WERI-Rb-1 (cell line): Measurements from ENCODE around the gene FFAR4.

Source experiments
- DNase-seq: peaks from one replicate; pipeline ENCODE4 v3.0.0-alpha.2; 2020
- H3K27ac ChIP-seq: fragments of 250-450 bp; sonication (Bioruptor Pico); 2 replicates; pipeline ENCODE4 v1.5.1; 2020; ENCODE audit warnings: mild to moderate bottlenecking, moderate library complexity
- H3K27me3 ChIP-seq: fragments of 250-450 bp; sonication (Bioruptor Pico); 2 replicates; pipeline ENCODE4 v1.5.1; 2021; ENCODE audit warnings: mild to moderate bottlenecking, low read depth, moderate library complexity; ENCODE audit not compliant: insufficient read depth, severe bottlenecking
- H3K36me3 ChIP-seq: fragments of 250-450 bp; sonication (Bioruptor Pico); 2 replicates; pipeline ENCODE4 v1.5.1; 2020; ENCODE audit warnings: mild to moderate bottlenecking, moderate library complexity
- H3K4me3 ChIP-seq: 2 replicates; pipeline ENCODE4 v1.5.1; 2011; ENCODE audit warnings: low read depth, mild to moderate bottlenecking, control low read depth, low read length
- H3K9me3 ChIP-seq: fragments of 250-450 bp; sonication (Bioruptor Pico); 2 replicates; pipeline ENCODE4 v1.5.1; 2021; ENCODE audit warnings: mild to moderate bottlenecking, moderate library complexity; ENCODE audit not compliant: severe bottlenecking
- CTCF ChIP-seq: IDR thresholded peaks from 2 replicates; pipeline ENCODE4 v1.5.1; 2011; ENCODE audit warnings: low read depth, mild to moderate bottlenecking, control low read depth, inconsistent platforms, low read length

The FFAR4 gene

DNA sequence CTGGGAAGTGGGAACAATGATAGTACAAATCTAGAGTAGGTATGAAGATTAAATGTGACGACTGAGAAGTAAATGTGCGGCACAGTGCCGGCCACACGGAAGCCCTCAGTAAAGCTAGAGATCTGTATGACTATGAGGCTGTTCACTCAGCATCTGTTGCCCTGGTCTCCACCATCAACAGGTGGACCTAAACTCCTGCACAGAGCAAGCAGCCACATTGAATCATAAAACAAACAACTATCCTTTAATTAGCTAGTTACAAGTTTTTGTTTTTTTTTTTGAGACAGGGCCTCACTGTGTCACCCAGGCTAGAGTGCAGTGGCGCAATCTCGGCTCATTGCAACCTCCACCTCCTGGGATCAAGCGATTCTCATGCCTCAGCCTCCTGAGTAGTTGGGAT is 18.0 kb downstream of the FFAR4 start:
- H3K4me3 ChIP-seq = no peak overlapping the region
- peaks cover 12% of the 10 kb centered on the region for H3K9me3 ChIP-seq
- no peak overlapping the region for H3K27ac ChIP-seq
- DNase-seq = no peak
- no peak for TF ChIP-seq CTCF
- H3K27me3 ChIP-seq = no peaks in the 10 kb centered on the region
- H3K36me3 ChIP-seq = no peaks in the 10 kb centered on the region; the same call in 1 of the 2 replicates

GRCh38 chr10:93589648-93590562 is 23.4 kb downstream of the FFAR4 start:
- Histone ChIP-seq H3K27ac (no peak overlapping the region), H3K4me3 (no peak overlapping the region)

DNA sequence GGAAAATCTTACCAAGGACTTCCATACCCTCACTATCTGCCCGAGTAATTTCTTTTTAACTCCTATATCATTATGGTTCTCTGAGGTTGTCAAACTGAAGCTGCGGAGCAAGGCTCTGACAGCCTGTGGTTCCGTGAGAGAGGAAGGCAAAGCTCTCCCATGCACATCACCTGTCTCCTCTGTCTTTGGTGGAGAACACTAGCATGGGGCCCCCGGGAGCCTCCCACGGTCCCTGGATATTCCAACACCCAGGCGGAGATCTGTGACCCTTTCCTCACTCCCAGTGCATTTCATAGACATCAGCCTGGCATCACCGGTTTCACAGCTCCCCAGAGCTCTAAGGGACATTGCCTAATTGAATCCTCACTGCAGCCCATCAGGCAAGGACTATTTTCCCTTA is 24.2 kb downstream of the FFAR4 start:
- no peaks in the 10 kb centered on the region for H3K9me3 ChIP-seq
- TF ChIP-seq CTCF = no peak
- H3K27me3 ChIP-seq = no peaks in the 10 kb centered on the region
- H3K36me3 ChIP-seq = no peaks in the 10 kb centered on the region
- no peak overlapping the region for H3K4me3 ChIP-seq
- DNase-seq = no peak
- H3K27ac ChIP-seq = no peak overlapping the region

More at GRCh38 chr10:93589648-93590562, 23.4 kb downstream of the FFAR4 start:
- Histone ChIP-seq H3K36me3 (no peaks in the 10 kb centered on the region), H3K27me3 (no peaks in the 10 kb centered on the region), H3K9me3 (no peaks in the 10 kb centered on the region)
- no peak for DNase-seq
- TF ChIP-seq CTCF = no peak

- no peaks in the 10 kb centered on the region for H3K9me3 ChIP-seq
- H3K4me3 ChIP-seq = no peak overlapping the region
- no peak for DNase-seq
- H3K27me3 ChIP-seq = no peaks in the 10 kb centered on the region
- TF ChIP-seq CTCF = no peak
- no peak overlapping the region for H3K27ac ChIP-seq
- H3K36me3 ChIP-seq = no peaks in the 10 kb centered on the region
Observed at GRCh38 chr10:93591065-93591808, 24.8 kb downstream of the FFAR4 start.

GRCh38 chr10:93593254-93593653 is 26.8 kb downstream of the FFAR4 start:
- TF ChIP-seq CTCF = no peak
- H3K4me3 ChIP-seq = no peak overlapping the region
- no peak overlapping the region for H3K27ac ChIP-seq
- H3K36me3 ChIP-seq = no peaks in the 10 kb centered on the region
- no peaks in the 10 kb centered on the region for H3K9me3 ChIP-seq
- DNase-seq = no peak
- H3K27me3 ChIP-seq = no peaks in the 10 kb centered on the region
